ENCODE data around the gene NOX5.
"Not testable (repeated sequence)": the region's sequence is repeated elsewhere in the genome, so short reads cannot be mapped to it uniquely, and the experiment has no call there.

NOX5 gene, protein sequence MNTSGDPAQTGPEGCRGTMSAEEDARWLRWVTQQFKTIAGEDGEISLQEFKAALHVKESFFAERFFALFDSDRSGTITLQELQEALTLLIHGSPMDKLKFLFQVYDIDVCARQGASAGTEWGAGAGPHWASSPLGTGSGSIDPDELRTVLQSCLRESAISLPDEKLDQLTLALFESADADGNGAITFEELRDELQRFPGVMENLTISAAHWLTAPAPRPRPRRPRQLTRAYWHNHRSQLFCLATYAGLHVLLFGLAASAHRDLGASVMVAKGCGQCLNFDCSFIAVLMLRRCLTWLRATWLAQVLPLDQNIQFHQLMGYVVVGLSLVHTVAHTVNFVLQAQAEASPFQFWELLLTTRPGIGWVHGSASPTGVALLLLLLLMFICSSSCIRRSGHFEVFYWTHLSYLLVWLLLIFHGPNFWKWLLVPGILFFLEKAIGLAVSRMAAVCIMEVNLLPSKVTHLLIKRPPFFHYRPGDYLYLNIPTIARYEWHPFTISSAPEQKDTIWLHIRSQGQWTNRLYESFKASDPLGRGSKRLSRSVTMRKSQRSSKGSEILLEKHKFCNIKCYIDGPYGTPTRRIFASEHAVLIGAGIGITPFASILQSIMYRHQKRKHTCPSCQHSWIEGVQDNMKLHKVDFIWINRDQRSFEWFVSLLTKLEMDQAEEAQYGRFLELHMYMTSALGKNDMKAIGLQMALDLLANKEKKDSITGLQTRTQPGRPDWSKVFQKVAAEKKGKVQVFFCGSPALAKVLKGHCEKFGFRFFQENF

DNA sequence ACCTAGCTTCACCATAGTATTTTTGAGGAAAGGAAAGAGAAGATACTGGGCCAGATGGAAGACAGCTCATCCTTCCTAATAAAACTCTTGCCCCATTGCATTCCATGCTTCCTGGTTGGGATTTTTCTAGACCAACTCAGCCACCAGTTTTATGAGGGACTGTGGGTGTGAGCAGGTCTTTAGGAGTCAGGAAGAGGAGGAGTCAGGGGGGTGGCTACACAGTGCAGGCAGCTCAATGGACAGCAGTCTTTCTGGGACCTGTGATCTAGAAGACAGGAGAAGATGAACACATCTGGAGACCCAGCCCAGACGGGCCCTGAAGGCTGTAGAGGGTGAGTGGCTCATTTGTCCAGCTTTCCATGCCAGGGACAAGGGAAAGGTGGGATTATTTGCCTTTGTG is at the start of gene NOX5:
TSS of gene NOX5 (plus strand) at position 242 of the 400 bp plus-strand sequence. CDS start at position 283, 41 bp downstream.
- no peak for DNase-seq (ENCODE audit: low read depth in 1 of 2, low spot score in 1 of 2)

DNA sequence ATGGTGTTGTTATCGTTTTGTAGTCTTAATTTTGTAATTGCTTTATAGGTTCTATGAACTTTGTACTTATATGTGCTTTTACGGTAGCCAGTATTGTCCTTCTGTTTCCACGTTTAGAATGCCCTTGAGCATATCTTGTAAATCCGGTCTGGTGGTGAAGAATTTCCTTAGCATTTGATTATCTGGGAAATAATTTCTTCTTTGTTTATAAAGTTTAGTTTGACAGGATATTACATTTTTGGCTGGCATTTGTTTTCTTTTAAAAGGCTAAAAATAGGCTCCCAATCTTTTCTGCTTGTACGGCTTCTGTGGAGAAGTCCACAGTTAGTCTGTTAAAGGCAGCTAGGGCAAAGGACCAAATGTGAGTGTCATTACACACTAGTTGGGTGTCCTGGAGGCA is 47.5 kb upstream of the NOX5 start:
- DNase-seq (ENCODE audit: low read depth in 1 of 2, low spot score in 1 of 2), result no peak

DNA sequence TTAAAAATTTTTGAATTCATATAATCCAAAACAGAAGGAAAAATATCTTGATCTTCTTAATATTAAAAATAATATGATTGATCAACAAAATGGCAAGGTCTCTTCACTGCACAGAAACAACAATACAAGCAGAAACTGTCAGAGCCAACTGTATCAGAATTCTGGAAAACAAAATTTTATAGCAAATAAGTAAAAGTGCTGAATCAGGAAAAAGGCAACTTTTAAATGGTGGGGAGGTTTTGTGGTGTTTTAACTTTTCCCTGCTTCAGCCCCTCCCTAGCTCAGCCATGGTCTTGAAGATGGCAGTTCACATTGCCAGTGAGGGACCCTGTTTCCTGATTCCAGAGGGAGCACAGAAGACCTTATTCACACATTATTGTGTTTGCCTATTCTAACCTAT is 46.5 kb upstream of the NOX5 start:
- DNase-seq (ENCODE audit: low read depth in 1 of 2, low spot score in 1 of 2), result no peak

DNA sequence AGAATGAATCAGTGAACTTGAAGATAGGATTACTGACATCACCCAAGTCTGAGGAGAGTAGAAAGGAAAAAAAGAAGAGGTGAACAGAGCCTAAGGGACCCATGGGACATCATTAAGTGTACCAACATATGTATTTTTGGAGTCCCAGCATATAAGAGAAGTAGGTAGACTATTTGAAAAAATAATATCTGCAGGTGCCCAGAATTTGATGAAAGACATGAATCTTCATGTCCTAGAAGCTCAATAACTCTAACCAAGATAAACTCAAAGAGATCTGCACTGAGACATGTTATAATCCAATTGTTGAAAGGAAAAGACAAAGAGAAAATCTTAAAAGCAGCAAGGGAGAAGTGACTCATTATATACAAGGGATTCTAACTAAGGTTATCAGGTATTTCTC is 45.2 kb upstream of the NOX5 start:
- no peak for DNase-seq (ENCODE audit: low read depth in 1 of 2, low spot score in 1 of 2)

DNA sequence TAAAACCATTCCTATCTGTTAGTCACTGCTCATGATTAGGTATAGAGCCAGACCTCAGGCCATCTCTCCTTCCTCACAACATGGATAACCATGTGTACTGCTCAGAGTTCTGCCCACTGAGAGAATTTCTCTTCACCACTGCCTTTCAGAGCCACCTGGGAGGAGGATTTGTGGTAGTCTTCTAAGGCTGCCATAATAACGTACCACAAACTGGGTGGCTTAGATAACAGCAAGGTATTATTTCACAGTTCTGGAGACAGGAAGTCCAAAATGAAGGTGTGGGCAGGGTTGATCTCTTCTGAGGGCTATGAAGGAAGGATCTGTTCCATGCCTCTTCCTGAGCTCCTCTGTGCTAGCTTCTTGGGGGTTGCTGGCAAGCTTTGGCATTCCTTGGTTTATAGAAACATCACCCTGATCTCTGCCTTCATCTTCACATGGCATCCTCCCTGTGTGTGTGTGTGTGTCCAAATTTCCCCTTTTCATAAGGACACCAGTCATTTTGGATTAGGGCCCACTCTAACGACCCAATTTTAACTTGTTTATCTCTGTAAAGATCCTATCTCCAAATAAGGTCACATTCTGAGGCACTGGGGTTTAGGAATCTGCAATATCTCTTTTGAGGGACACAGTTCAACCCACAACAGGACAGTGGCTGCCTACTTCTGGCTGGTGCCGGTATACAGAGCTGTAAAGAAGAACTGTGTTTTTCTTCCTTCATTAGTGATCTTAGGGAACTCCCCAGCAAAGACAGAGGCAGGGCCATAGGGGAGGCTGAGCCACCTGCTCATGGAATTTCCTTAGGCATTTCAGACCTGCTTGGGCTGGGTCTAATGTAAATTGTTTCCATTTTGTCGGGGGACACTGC is 42.1 kb upstream of the NOX5 start:
- DNase-seq (ENCODE audit: low read depth in 1 of 2, low spot score in 1 of 2), result no peak

DNA sequence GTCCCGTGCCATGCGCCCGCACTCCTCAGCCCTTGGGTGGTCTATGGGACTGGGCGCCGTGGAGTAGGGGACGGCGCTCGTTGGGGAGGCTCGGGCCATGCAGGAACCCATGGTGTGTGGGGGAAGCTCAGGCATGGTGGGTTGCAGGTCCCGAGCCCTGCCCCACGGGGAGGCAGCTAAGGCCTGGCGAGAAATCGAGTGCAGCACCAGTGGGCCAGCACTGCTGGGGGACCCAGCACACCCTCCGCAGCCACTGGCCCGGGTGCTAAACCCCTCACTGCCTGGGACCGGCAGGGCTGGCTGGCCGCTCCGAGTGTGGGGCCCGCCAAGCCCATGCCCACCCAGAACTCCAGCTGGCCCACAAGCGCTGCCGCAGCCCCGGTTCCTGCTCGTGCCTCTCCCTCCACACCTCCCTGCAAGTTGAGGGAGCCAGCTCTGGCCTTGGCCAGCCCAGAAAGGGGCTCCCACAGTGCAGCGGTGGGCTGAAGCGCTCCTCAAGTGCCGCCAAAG is 38.8 kb upstream of the NOX5 start:
- DNase-seq (ENCODE audit: low read depth in 1 of 2, low spot score in 1 of 2), result not testable (repeated sequence)

DNA sequence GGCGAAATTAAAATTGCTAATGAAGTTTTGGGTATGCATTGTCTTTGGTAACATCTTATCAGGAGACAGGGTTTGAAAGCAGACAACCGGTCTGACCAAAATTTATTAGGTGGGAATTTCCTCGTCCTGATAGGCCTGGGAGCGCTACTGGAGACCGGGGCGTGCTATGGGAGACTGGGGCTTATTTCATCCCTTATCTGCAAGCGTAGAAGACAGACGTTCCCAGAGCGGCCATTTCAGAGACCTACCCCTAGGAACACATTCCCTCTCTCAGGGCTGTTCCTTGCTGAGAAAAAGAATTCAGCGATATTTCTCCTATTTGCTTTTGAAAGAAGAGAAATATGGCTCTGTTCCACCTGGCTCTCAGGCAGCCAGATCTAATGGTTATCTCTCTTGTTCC is 37.1 kb upstream of the NOX5 start:
- not testable (repeated sequence) for DNase-seq (ENCODE audit: low read depth in 1 of 2, low spot score in 1 of 2)

DNA sequence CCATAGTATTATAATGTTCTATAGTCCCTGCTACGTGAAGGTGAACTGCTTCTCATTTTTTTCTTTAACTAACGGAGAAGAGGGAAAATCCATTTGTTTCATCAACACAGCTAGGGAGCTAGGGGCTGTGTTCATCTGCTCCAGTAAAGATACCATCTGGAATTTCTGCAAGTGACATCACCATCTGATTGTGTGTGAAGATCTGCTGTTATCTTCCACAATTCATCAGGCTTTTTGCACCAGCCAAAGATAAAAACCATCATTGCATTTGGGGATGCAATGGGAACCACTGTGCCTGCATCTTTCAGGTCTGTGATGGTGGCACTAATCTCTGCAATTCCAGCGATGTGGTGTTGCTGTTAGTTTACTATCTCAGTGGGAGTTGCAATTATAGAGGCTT is 35.5 kb upstream of the NOX5 start:
- DNase-seq (ENCODE audit: low read depth in 1 of 2, low spot score in 1 of 2), result no peak

DNA sequence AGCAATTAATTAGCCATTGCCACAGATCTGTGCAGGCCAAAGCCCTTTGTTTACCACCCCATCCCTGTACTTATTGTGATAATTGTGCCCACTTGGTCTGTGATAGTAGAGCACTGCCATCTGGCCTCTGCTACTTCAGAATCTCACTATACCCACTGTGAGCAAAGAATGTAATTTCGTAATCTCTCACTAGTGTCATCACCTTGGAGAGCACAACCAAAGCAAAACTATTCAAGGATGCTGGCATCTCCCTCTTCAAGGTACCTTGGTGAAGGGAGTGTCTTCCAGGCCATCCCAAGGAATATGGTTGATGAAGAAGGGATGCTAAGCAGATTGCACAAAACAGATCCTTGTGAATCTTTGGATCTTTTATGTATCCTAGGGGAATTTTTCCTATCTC is 34.7 kb upstream of the NOX5 start:
- no peak for DNase-seq (ENCODE audit: low read depth in 1 of 2, low spot score in 1 of 2)

DNA sequence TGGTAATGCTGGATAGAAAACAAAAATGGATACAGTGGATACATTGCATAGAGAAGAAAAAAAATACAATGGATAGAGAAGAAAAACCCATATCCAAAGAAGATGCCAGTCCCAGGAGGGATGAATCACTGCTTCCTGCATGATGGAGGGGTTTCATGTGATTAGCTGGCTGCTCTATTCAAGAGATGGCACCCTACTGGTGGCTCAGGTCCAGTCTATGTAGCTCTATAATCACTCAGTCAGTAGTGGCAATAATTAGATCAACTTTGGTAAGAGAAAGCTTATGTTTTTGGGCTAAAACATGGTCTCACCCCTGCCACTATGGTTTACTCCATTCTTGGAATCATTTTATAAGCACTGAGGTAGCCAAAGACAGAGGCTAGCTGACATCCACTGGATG is 33.7 kb upstream of the NOX5 start:
- no peak for DNase-seq (ENCODE audit: low read depth in 1 of 2, low spot score in 1 of 2)

DNA sequence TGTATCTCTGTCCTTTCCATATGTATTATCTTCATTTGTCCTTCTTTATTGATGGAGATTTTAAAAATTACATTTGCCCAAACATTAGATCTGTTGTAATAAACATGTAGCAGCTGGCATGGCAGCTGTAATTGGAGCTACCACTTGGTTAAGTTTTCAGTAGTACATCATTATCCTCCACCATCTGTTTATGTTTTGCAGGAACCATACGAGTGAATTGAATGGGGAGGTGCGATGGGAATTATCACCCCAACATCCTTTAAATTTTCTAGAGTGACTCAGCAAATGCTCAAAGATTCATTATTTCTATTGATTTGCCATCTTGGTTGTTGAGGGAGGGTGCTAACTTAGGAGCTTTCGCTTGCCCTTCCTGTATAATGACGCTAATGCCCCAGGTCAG is 32.6 kb upstream of the NOX5 start:
- DNase-seq (ENCODE audit: low read depth in 1 of 2, low spot score in 1 of 2), result no peak

DNA sequence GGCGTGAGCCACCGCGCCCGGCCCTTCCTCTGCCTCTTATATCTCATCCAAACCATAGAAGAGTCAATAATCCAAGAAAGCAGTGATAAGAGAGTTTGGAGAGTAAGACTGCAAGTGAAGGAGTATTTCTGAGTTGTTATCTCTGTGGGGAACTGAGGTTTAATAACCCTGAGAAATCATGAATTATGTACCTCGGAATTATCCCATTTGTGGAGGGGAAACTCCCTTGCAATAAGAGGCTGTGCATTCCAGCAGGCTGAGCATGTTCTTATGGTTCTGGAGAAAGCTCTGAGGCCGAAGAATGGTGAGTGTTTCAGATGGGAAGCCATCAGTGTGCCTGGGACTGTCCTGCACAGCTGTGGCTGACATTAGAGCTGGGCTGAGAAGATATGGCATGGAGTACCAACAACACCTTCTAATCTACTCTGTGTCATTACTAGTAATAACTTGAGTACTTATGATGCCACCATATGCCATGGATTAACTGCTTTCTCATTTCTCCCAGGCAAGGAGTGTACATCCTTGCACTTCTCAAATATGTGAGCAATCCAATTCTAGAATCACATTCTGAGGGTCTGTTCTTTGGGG is 31.4 kb upstream of the NOX5 start:
- no peak for DNase-seq (ENCODE audit: low read depth in 1 of 2, low spot score in 1 of 2)

DNA sequence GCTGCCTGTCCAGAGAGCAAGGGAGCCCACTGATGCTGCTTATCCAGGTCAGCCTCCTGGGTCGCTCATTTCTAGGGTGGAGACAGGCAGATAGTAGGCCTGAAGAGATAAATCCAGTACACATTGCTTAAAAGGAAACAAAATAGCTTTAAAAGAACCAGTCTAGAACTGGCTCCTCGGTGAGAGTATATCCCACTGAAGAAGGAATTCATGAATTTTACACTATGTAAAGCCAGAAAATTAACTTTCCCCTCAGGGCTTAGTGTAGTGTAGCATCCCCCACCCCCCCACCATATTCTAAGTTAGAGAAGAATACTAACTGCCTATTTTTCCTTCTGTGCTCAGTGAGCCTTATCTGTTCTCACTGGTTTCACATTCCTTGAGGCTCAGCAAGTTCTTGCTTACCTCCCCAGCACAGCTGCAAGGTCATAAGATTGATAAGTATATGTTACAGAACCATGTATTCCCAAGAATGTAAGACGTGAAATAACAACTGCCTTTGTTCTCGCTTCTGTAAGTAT is 30.5 kb upstream of the NOX5 start:
- DNase-seq (ENCODE audit: low read depth in 1 of 2, low spot score in 1 of 2), result no peak

DNA sequence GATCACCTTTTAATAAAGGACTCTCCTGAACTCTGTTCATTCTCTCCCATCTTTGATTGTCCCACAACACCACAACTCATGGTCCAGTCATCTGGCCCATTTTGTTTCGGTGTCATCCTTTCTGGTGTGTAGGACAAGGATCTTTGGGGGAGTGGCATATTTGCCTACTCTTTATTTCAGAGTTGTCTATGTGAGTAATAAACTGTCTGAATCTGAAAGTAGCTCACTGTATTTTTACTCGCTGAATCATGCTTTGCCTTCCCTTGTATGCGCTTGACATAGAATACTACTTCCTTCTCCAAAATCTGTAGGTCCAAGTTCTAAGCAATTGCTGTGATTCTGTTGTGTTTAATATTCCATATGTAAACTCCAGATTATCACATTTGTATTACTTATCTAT is 29.9 kb upstream of the NOX5 start:
- DNase-seq (ENCODE audit: low read depth in 1 of 2, low spot score in 1 of 2), result no peak

DNA sequence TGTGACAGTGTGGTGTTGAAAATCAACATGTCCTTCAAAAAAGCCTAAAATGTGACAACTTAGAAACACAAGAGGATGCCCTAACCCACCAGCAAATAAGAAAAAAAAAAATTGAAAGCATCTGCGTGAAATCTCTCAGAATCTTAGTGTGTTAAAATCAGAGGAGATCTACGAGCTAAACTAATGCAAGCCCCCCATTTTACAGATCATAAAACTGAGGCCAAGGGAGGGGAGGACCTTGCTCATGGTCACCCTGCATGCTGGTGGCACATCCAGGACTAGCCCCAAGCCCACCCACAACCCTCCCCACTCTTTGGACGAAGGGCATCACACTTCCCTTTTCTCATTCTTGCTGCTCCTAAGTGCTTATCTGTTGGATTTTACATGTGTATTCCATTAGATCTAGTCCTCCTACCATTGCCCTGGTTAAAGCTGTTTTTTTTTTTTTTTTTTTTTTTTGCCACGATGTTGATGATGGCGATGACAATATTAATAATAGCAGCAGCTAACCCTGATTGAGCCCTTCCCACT is 29.1 kb upstream of the NOX5 start:
- DNase-seq (ENCODE audit: low read depth in 1 of 2, low spot score in 1 of 2), result no peak

DNA sequence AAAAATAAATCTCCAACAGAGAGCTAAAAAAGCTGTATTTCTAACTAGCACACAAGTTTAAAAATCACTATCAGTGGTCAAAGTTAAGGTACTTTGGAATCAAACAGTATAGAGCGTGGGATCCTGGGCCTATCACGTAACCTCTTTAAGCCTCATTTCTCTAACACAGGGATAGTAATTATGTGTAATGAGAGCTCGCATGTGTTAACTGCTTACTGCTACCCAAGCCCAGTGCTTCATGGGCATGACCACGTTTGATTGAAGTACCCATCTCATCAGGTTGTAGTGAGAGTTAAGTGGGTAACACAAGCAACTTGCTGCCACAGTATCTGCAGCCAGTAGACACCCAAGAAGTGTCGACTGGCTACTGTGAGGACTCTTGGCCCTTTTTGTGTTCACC is 28.2 kb upstream of the NOX5 start:
- no peak for DNase-seq (ENCODE audit: low read depth in 1 of 2, low spot score in 1 of 2)

DNA sequence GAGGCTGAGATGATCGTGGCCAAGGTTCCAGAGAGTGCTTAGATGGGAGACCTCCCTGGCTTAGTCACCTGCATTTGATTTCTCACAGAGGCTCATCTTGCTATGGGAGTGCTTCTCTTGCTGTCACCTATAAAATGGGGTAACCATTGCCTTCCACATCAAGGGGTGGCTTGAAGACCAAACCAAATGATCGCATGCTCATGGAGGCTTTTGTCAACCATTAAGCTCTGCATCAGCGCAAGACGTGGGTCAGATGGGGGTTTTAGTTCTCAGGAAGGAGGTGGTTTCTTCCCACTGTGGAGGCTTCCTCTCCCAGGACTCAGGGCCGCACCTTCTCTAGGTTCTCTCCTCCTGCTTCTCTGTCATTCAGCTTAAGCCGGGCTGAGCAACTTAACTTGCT is 27.4 kb upstream of the NOX5 start:
- no peak for DNase-seq (ENCODE audit: low read depth in 1 of 2, low spot score in 1 of 2)

DNA sequence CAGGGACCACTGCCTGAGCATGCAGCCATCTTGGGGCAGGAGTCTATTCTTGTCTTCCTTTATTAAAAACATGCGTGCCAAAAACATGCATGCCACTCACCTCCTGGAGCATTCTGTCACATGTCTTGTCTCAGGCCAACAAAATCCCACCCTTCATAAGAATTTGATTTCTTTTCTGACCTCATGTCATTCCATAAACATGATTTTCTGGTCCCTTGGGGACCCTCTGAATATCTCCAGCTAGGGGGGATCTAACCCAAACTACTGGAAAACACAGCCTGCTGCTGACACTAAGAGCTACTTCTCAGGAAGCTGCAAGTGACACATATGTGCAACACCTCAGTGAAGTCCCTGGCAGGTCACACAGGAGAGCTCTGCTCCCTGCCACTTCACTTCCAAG is 26.8 kb upstream of the NOX5 start:
- DNase-seq (ENCODE audit: low read depth in 1 of 2, low spot score in 1 of 2), result no peak

DNA sequence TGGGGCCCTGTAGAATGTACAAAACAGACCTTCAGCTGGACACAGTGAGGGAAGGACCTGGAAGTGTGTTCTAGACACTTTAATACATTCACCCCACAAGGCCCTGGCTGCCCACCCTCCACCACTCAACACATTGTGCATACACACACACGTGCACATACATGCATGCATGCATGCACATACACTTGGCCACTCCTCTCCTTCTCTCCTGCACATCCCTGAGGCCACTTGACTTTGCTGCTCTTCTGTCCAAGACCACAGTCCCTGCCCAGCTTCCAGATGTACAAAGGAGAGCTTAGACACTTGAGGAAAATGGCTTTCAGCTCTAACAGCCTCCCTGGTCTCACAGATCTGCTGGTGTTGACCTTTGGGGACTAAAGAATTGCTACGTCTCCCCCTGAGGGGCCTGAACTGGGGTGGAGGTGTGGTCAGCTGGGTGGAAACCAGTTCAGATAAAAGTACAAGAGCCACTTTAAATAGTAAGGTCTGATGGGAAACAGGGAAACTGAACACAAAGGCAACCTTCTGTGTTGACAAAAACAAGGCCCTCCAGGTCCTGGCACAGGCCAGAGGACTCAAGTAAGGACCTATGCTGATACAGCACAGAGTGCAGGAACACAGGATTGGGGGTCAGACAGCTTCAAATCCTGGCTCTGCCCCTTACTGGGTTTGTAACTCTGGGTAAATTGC is 24.8 kb upstream of the NOX5 start:
- DNase-seq (ENCODE audit: low read depth in 1 of 2, low spot score in 1 of 2), result no peak
